ENCODE results near the gene ZNF438. TPM values are rescaled to one million over a fixed set of nuclear protein-coding genes. Genes with fewer than 3 reads are reported as not detected.

The ZNF438 gene
- total and polyA plus RNA-seq, 4 donors, result 7.8 to 19.2 (median 10.2) TPM

DNA sequence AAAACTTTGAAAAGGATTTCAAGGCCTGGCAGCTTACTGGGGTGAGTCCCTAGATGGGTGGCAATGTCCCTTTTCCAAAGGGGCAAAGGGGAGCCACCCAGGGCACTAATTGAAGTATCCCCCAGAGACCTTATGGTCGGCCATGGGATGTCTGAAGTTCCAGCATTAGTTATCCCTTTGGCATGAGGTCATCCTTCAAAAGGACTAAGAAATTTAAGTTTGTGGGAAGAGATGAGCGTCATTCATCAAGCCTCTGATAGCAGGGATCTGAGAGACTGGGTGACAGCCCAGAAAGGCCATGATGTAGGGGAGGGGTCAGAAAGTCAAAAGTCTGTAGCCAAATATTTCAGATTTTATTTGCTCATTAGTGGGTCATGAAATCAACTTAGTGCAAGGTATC is 195.3 kb downstream of the ZNF438 start:
- H3K27me3 ChIP-seq (ENCODE audit: control insufficient read depth in 3 of 3, insufficient read depth in 3 of 3, low read length in 2 of 3), result no peaks in the 10 kb centered on the region
- 87 to 94% methylated on average over 2 of the region's 2 CpGs for WGBS, 2 donors
- H3K36me3 ChIP-seq (ENCODE audit: control insufficient read depth in 4 of 4, insufficient read depth in 4 of 4, low read length in 4 of 4), result peaks cover 0 to 1% (median 0%) of the 10 kb centered on the region in 4 donors
- TF ChIP-seq, protein P1, sequence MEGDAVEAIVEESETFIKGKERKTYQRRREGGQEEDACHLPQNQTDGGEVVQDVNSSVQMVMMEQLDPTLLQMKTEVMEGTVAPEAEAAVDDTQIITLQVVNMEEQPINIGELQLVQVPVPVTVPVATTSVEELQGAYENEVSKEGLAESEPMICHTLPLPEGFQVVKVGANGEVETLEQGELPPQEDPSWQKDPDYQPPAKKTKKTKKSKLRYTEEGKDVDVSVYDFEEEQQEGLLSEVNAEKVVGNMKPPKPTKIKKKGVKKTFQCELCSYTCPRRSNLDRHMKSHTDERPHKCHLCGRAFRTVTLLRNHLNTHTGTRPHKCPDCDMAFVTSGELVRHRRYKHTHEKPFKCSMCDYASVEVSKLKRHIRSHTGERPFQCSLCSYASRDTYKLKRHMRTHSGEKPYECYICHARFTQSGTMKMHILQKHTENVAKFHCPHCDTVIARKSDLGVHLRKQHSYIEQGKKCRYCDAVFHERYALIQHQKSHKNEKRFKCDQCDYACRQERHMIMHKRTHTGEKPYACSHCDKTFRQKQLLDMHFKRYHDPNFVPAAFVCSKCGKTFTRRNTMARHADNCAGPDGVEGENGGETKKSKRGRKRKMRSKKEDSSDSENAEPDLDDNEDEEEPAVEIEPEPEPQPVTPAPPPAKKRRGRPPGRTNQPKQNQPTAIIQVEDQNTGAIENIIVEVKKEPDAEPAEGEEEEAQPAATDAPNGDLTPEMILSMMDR (IDR thresholded peaks at IDR 0.05; ENCODE audit: control extremely low read depth, extremely low read depth), result no peak
- no peak overlapping the region for H3K27ac ChIP-seq (ENCODE audit: low read depth in 1 of 2, low read length in 1 of 2)
- ATAC-seq (ENCODE audit: insufficient read depth, low FRiP score) (no peak), DNase-seq (no peak)
- H3K9ac ChIP-seq (ENCODE audit: insufficient read depth in 1 of 2, low read length in 2 of 2), result no peak overlapping the region
- H3K4me3 ChIP-seq, result no peak overlapping the region
- no peaks in the 10 kb centered on the region for H3K9me3 ChIP-seq (ENCODE audit: control insufficient read depth in 4 of 4, insufficient read depth in 3 of 4, low read length in 3 of 4)
- peaks cover 1 to 29% (median 18%) of the 10 kb centered on the region in 5 donors for H3K4me1 ChIP-seq (ENCODE audit: control insufficient read depth in 5 of 5, insufficient read depth in 5 of 5, low read length in 5 of 5)

DNA sequence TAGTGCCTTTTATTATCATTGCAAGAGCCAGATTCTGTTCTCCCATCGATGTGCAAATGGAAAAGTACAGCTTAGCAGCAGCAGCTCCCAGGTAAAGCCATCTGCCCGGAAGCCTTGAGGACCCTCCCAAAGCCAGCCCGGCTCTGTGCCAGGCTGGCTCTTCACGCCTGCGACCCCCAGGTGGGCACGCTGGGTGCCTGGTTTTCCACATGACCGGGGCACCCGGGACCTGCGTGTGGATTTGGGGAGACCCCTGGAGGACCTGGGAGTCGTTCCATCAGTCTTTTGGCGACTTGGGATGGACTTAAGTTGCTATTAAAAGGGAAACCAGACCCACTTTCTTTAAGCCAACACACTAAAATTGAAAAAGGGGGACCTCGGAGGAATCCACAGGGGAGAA is 196.5 kb downstream of the ZNF438 start:
- TF ChIP-seq, protein P1 (IDR thresholded peaks at IDR 0.05; ENCODE audit: control extremely low read depth, extremely low read depth), result no peak
- Histone ChIP-seq H3K4me1 (ENCODE audit: control insufficient read depth in 5 of 5, insufficient read depth in 5 of 5, low read length in 5 of 5) (peaks cover 0 to 19% (median 17%) of the 10 kb centered on the region in 5 donors), H3K9ac (ENCODE audit: insufficient read depth in 1 of 2, low read length in 2 of 2) (no peak overlapping the region), H3K9me3 (ENCODE audit: control insufficient read depth in 4 of 4, insufficient read depth in 3 of 4, low read length in 3 of 4) (no peaks in the 10 kb centered on the region), H3K4me3 (no peak overlapping the region), H3K27ac (ENCODE audit: low read depth in 1 of 2, low read length in 1 of 2) (no peak overlapping the region), H3K36me3 (ENCODE audit: control insufficient read depth in 4 of 4, insufficient read depth in 4 of 4, low read length in 4 of 4) (no peaks in the 10 kb centered on the region), H3K27me3 (ENCODE audit: control insufficient read depth in 3 of 3, insufficient read depth in 3 of 3, low read length in 2 of 3) (no peaks in the 10 kb centered on the region)
- 88 to 91% methylated on average over 12 of the region's 12 CpGs for WGBS, 2 donors
- ATAC-seq (ENCODE audit: insufficient read depth, low FRiP score) (no peak), DNase-seq (no peak)

DNA sequence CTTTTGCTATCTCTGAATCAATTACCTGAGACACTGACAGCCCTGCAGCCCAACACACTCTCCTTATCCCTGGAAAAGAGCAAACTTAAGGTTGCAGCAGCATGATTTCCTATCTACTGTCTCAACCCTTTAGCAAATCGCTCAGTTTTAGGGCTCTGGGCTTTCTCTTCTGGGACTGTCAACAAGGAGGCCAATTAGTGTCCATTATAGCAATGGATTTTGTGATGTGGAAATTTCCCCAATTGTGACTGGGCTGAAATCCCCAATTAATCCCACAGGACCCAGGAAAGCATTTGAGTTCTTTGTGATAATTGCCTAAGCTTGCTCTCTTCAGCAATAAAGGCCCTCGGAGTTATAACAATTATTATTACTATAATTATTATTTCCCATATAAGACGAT is 197.0 kb downstream of the ZNF438 start:
- no peak for ATAC-seq (ENCODE audit: insufficient read depth, low FRiP score)

More for the DNA sequence above, 197.0 kb downstream of the ZNF438 start:
- no peak overlapping the region for H3K9ac ChIP-seq (ENCODE audit: insufficient read depth in 1 of 2, low read length in 2 of 2)
- DNase-seq, result no peak
- peaks cover 0 to 17% (median 15%) of the 10 kb centered on the region in 5 donors for H3K4me1 ChIP-seq (ENCODE audit: control insufficient read depth in 5 of 5, insufficient read depth in 5 of 5, low read length in 5 of 5)
- 96 to 99% methylated on average over 3 of the region's 3 CpGs for WGBS, 2 donors
- no peaks in the 10 kb centered on the region for H3K9me3 ChIP-seq (ENCODE audit: control insufficient read depth in 4 of 4, insufficient read depth in 3 of 4, low read length in 3 of 4)
- no peak overlapping the region for H3K27ac ChIP-seq (ENCODE audit: low read depth in 1 of 2, low read length in 1 of 2)
- TF ChIP-seq, protein P1 (IDR thresholded peaks at IDR 0.05; ENCODE audit: control extremely low read depth, extremely low read depth), result no peak
- H3K36me3 ChIP-seq (ENCODE audit: control insufficient read depth in 4 of 4, insufficient read depth in 4 of 4, low read length in 4 of 4), result no peaks in the 10 kb centered on the region
- H3K27me3 ChIP-seq (ENCODE audit: control insufficient read depth in 3 of 3, insufficient read depth in 3 of 3, low read length in 2 of 3), result no peaks in the 10 kb centered on the region
- H3K4me3 ChIP-seq, result no peak overlapping the region

Measured in lung (tissue), 12 donors.